Activated CD4-positive, alpha-beta T cell treated with anti-CD3 and anti-CD28 coated beads, Interleukin-2, amount 10 ng/mL, durations not matched to agents 24 days and 14 days (primary cell): Measurements from ENCODE around the gene HORMAD2. TPM values are rescaled to one million over a fixed set of nuclear protein-coding genes. Genes with fewer than 3 reads are reported as not detected.

Experiments used
- DNase-seq: peaks from one replicate; pipeline ENCODE4 v3.0.0; 2022
- H3K27ac Mint-ChIP-seq: one replicate; pipeline ENCODE4 v1.8.0; 2022; ENCODE audit warnings: mild to moderate bottlenecking, mixed read lengths
- H3K27me3 Mint-ChIP-seq: one replicate; pipeline ENCODE4 v1.8.0; 2022; ENCODE audit warnings: mixed read lengths
- H3K36me3 Mint-ChIP-seq: one replicate; pipeline ENCODE4 v1.8.0; 2022; ENCODE audit warnings: low read depth, mild to moderate bottlenecking, mixed read lengths
- H3K4me1 Mint-ChIP-seq: one replicate; pipeline ENCODE4 v1.8.0; 2021; ENCODE audit warnings: mixed read lengths
- H3K4me3 Mint-ChIP-seq: one replicate; pipeline ENCODE4 v1.8.0; 2022; ENCODE audit warnings: mild to moderate bottlenecking, moderate library complexity, mixed read lengths
- H3K9me3 Mint-ChIP-seq: one replicate; pipeline ENCODE4 v1.8.0; 2021; ENCODE audit warnings: mixed read lengths
- intact Hi-C: fragments of 100-400 bp; cut with micrococcal nuclease; formaldehyde crosslinking; loops from one replicate; pipeline ENCODE4 v1.15.1; 2023
- total RNA-seq: library from RNA; stranded (reverse); gene quantifications from 2 replicates; pipeline ENCODE4 v1.2.3, GENCODE V29; 2022

HORMAD2 gene
- total RNA-seq, 1 donor from 2014 or later: not detected

DNA sequence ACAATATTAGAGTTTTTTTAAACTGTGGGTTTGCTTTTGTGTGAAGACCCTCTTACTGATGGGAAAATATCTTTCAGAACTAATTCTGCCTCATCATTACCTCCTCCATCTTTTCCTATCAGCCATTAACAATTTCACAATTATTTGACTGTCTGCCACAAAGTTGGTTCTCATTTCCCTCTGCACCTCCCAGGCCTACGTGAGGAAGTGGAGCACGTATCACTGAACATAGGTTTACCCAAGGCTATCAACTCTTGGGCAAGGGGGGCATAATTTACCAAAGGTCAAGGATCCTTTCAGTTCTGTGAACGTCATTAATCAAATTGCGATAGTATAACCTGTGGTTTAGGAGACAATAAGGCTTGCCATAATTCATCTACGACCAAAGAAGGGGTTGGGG is 106.2 kb downstream of the HORMAD2 start:
- Mint-ChIP-seq H3K27ac (peak overlapping the region; percentile 86), H3K36me3 (no peaks in the 10 kb centered on the region), H3K9me3 (peaks cover 4% of the 10 kb centered on the region), H3K27me3 (no peaks in the 10 kb centered on the region), H3K4me3 (peak overlapping the region; percentile 50), H3K4me1 (peaks cover 83% of the 10 kb centered on the region)
- intact Hi-C loops: no loop called here
- no peak for DNase-seq

DNA sequence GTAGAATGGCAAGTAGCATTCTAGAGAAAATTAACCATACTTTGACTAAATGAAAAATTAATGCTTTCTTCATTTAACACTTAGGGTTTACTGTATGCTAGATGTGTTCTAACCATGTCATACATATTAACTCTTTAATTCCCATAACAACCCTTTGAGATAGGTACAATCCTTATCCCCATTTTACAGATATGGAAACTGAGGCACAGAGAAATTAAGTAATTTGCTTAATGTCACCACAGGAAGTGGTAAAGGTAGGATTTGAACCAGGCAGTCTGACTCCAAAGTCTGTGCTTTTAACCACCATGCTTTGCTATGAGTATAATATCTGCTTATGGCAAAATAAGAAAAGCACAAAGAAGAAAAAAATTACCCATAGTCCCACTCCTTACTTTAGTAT is 106.8 kb downstream of the HORMAD2 start:
- Mint-ChIP-seq H3K4me1 (peaks cover 83% of the 10 kb centered on the region), H3K27me3 (no peaks in the 10 kb centered on the region), H3K36me3 (peaks cover 1% of the 10 kb centered on the region), H3K27ac (peak overlapping the region; percentile 91), H3K9me3 (peaks cover 5% of the 10 kb centered on the region), H3K4me3 (no peak overlapping the region)
- intact Hi-C loops: no loop called here
- no peak for DNase-seq

DNA sequence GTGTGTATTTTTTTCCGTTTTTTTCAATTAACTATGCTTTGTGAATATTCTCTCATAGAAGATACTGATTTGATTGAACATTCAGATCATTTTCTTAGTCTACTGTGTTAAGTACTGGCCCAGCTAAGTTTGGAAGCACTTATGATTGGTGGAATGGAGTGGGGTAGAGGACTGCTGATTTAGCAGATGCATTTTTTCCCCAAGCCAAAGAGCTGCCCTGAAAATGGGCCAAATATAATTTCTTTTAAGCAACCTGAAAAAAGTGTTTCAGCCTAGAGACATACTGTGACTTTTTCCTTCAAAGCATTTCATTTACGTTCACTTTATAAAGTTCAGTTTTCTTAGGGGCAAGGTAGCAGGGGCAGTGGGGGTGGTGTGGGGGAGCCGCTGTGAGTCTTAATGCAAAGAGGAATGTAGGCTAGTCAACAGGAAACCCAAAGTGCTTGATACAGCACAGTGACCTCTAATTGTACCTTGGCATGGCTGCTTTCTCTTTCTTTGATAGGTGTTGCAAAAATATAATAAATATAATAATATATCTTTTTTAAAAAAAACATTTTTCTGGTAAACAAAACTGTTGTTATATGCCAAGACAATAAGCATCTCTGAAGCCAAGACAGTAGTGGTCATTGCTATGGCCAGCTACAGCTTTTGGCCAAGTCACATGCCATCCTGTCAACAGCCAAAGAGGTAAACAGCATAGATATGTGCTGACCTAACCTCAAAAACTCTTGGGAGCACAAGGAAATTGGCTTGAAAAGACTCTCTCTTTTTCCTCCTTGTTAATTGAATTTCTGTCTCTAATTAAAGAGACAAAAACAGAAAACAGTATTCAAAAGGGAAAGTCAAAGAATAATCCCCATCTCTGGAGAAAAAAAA is 107.5 kb downstream of the HORMAD2 start:
- Mint-ChIP-seq H3K9me3 (peaks cover 8% of the 10 kb centered on the region), H3K4me1 (peaks cover 85% of the 10 kb centered on the region), H3K27ac (peak overlapping the region; percentile 91), H3K4me3 (peak overlapping the region; percentile 65), H3K27me3 (no peaks in the 10 kb centered on the region), H3K36me3 (peaks cover 5% of the 10 kb centered on the region)
- intact Hi-C loops: no loop called here
- DNase-seq: no peak

DNA sequence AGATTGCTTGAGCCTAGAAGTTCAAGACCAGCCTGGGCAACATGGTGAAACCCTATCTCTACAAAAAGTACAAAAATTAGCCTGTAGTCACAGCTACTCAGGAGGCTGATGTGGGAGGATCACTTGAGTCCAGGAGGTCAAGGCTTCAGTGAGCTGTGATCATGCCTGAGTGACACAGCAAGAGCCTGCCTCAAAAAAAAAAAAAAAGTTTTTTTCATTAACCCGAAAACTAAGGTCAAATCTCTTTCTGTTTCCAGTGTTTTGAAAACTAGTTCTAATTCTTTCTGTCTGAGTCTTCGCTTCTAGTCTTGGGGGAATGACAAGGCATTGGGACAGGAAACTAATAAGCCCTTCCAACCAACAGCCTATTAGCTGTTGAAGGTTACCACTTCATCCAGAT is 108.6 kb downstream of the HORMAD2 start:
- H3K4me3 Mint-ChIP-seq: peak overlapping the region; percentile 29
- no peak for DNase-seq
- H3K27me3 Mint-ChIP-seq: no peaks in the 10 kb centered on the region
- intact Hi-C loops: no loop called here
- peaks cover 10% of the 10 kb centered on the region for H3K9me3 Mint-ChIP-seq
- H3K27ac Mint-ChIP-seq: peak overlapping the region; percentile 89
- H3K4me1 Mint-ChIP-seq: peaks cover 83% of the 10 kb centered on the region
- peaks cover 7% of the 10 kb centered on the region for H3K36me3 Mint-ChIP-seq

DNA sequence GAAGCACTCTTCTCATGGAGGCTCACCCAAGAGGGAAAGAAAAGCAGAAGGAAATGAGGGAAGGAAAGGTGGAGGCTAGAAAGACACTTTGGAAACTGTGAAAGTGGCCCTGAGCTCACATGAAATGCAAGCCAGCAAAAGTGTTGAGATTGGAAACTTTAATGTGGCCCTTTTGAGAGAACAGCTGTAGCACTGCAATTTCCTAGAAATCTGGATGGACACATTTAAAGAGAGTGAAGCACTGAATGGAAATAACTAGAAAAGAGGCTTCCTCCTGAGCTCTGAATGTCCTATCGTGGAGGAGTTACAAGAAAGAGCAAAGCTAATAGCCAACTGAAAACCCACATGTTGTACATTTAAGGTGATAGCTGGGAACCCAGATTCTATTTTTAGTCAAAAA is 110.3 kb downstream of the HORMAD2 start:
- intact Hi-C loops: loop anchor here (1.0 to 10.0 kb wide), 2 partner anchors 12 to 234 kb away; partner anchors contain the start of gene MTFP1
- H3K4me3 Mint-ChIP-seq: peak overlapping the region; percentile 65

DNA sequence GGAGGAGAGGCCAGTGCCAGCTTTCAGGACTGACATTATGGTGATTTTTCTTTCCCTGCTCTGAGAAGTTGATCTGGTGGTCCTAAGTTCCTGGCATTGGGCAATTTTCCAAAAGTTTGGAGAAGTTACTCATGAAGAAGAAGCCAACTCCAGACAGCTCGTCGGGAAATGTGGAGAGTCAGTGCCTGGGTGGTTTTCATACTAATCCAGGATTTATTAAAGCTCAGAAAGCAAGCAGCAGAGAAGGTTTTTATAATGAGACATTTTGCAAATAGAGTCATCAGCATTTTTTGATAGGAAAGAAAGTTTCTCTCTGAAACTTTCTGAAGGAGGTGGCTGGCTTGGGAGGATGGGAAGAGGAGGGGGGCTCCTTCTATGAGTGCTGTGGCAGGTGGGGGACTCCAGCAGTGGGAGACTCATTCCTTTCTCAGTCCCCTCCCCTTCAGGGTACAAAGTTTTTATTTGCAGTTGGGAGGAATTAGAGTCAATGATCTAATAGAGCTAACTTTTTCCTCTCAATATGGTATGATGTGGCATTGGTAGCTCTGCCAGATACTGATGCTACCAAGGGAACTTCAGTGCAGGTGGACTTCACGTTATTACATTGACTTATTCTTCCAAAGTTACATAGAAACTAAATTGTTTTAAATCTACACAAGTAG is 110.9 kb downstream of the HORMAD2 start:
- Mint-ChIP-seq H3K9me3 (peaks cover 23% of the 10 kb centered on the region), H3K36me3 (peaks cover 15% of the 10 kb centered on the region), H3K4me3 (peak overlapping the region; percentile 65), H3K4me1 (peaks cover 83% of the 10 kb centered on the region), H3K27me3 (no peaks in the 10 kb centered on the region), H3K27ac (peak overlapping the region; percentile 89)
- intact Hi-C loops: loop anchor here (10.0 kb wide), 1 partner anchor 234 kb away; the partner anchor contains the start of gene MTFP1
- no peak for DNase-seq

More for the DNA sequence above, 110.3 kb downstream of the HORMAD2 start:
- Mint-ChIP-seq H3K9me3 (peaks cover 19% of the 10 kb centered on the region), H3K36me3 (peaks cover 15% of the 10 kb centered on the region), H3K27me3 (no peaks in the 10 kb centered on the region), H3K4me1 (peaks cover 80% of the 10 kb centered on the region), H3K27ac (peak overlapping the region; percentile 89)
- DNase-seq: peak; percentile 68

DNA sequence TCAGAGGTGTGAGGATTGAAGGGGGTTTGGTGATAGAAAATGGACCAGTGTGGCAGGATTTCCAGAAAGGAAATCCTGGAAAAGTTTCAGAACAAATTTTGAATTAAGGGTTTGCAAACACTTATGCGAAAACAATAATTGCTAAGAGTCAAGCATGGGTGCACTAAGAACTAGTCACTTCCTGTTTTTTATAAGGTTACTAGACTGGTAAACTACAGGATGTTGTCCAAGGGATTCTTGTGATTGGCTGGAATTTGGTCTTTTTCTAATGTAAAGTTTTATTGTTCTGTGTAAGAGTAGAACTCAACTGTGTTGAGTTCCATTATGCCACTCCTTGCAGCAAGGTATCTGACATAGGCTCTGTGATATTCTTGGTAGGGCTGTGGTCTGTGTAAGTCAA is 112.2 kb downstream of the HORMAD2 start:
- no peak for DNase-seq
- Mint-ChIP-seq H3K9me3 (peaks cover 19% of the 10 kb centered on the region), H3K36me3 (peaks cover 15% of the 10 kb centered on the region), H3K4me3 (peak overlapping the region; percentile 46), H3K27me3 (no peaks in the 10 kb centered on the region), H3K27ac (peak overlapping the region; percentile 88), H3K4me1 (peaks cover 86% of the 10 kb centered on the region)
- intact Hi-C loops: loop anchor here (10.0 kb wide), 1 partner anchor 232 kb away; the partner anchor contains the start of gene MTFP1

DNA sequence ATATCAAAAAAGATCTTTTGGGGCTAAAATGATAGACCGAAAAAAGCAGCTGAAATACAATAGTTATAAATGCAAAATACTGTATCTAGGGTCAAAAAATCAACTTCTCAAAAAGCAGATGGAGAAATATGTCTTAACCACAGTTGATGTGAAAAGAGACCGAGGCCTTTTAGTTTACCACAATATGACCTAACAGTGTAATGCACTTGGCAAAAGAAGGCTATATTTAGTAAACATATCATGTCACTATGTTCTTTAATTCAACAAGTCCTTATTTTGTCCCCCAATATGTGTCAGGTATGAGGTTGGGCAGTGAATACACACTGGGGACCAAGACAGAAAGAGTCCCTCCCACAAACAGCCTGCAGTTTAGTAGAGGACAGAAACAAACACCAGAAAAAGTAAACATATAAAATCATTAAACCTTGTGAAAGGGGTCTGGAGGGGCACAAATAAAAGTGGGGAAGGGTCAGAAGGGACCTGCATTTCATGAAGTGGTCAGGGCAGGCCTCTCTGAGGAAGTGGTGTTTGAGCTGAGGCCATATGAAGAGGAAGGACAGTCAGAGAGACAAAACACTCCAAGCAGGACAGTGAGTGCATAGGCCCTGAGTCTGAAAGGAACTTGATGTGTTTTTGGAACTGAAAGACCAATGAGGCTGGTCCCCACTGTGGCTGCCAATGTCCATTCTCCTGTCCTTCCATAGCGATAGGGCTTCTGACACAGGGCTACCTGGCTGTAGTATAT is 112.9 kb downstream of the HORMAD2 start:
- Mint-ChIP-seq H3K4me3 (no peak overlapping the region), H3K27me3 (no peaks in the 10 kb centered on the region), H3K36me3 (peaks cover 15% of the 10 kb centered on the region), H3K4me1 (peaks cover 84% of the 10 kb centered on the region), H3K27ac (peak overlapping the region; percentile 88), H3K9me3 (peaks cover 19% of the 10 kb centered on the region)
- intact Hi-C loops: loop anchor here (10.0 kb wide), 1 partner anchor 232 kb away; the partner anchor contains the start of gene MTFP1
- DNase-seq: no peak

DNA sequence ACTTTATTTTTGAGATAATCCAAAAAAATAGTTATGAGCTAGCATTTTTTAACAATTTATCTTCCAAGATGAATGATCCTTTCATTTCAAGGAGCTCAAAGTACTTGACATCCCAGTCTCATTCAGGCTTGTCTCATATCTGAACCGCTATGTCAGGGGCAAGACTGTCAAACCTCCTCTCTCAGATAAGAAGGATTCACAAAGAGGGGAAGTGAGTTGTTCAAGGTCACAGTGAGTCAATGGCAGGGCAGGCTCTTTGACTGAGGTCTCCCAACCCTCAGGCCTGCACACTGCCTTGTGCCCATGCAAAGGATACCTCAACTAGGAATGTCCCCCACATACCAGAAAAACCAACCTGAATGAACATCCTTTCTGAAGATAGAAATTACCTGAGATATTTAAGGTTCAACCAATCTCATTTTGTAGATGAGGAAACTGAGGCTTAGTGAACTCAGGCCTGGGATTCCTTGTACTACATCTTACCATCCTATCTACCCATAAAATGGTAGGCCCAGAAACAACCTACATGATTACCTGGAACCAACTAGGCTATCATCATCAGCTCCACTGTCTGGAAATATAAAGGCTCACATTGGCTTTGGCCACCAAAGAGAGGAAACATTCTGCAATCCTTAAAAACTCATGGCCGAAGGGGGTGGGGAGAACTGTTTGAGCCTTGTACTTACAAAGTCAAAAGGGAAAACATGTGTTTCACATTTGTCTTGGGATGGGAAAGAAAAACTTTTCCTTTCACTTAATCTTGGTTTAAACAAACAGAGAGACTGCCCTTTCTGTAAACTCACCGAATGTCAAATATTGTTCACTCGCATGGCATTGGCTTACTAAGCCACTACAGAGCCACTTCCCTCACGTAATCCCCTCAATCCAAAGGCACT is 115.2 kb downstream of the HORMAD2 start:
- Mint-ChIP-seq H3K27ac (peak overlapping the region; percentile 96), H3K4me1 (peaks cover 78% of the 10 kb centered on the region), H3K9me3 (peaks cover 19% of the 10 kb centered on the region), H3K36me3 (peaks cover 15% of the 10 kb centered on the region), H3K27me3 (no peaks in the 10 kb centered on the region), H3K4me3 (peak overlapping the region; percentile 73)
- no peak for DNase-seq
- intact Hi-C loops: loop anchor here (1.0 to 10.0 kb wide), 8 partner anchors 11 to 229 kb away; partner anchors contain the start of genes LIF and MTFP1

DNA sequence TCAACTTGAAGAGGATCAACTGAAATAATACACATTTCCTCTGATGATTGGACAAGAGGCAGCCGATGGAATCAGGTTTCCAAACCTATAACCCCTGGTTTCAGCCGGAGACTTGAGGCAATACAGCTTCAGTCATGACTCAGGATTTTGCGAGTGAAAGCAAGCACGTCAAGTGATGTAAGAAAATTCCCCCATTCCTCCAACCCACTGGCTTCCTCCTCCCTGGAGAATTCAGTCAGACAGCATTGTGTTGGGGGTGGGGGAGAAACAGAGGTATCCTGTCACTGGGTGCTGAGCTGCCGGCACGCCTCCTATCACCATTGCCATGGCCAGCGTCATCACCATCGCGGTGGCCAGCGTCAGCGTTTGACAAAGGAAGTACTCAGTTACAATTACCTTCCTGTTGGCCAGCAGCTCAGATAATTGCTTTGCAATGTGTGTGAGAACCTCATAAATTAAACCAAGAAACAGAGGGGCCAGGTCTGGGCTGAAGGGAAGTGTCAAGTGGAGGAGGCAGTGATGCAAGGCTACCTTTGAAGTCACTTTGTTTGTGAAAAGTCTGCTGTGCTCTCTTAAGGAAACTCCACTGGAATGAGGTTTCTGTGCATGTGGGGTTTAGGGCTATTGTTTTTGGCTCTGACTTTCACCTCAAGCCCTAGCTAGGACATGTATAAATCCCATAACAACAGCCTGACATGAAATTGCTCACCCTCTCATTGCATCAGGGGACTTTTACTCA is 116.0 kb downstream of the HORMAD2 start:
- Mint-ChIP-seq H3K9me3 (peaks cover 19% of the 10 kb centered on the region), H3K4me1 (peaks cover 70% of the 10 kb centered on the region), H3K27me3 (no peaks in the 10 kb centered on the region), H3K27ac (peak overlapping the region; percentile 96), H3K4me3 (peak overlapping the region; percentile 73), H3K36me3 (peaks cover 15% of the 10 kb centered on the region)
- intact Hi-C loops: loop anchor here (1.0 to 10.0 kb wide), 8 partner anchors 12 to 228 kb away; partner anchors contain the start of genes LIF and MTFP1
- DNase-seq: peak; percentile 83

DNA sequence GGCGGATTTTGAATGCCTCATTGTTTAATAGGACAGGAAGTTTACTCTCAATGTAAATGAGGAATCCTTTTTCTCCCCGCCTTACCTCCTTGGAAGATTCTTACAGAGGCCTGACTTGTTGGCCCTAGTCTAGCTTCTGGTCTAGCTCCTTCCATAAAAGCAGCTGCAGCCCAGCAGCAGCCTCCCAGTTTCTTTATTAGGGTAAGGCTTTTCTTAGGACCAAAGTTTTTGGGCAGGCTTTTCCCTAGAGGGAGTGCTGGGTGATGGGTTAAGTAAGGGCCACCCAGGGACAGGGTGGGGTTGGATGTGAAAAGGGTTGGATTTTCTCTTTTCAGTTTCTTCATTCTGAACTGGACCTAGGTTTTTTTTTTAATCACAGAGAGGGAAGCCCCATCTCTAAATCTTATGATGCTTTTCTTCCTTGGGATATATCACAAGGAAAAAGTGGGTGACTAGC is 116.6 kb downstream of the HORMAD2 start:
- Mint-ChIP-seq H3K27ac (peak overlapping the region; percentile 96), H3K4me1 (peaks cover 64% of the 10 kb centered on the region), H3K27me3 (no peaks in the 10 kb centered on the region), H3K36me3 (peaks cover 15% of the 10 kb centered on the region), H3K4me3 (peak overlapping the region; percentile 73), H3K9me3 (peaks cover 23% of the 10 kb centered on the region)
- intact Hi-C loops: loop anchor here (1.0 to 10.0 kb wide), 8 partner anchors 13 to 228 kb away; partner anchors contain the start of genes LIF and MTFP1
- DNase-seq: no peak

DNA sequence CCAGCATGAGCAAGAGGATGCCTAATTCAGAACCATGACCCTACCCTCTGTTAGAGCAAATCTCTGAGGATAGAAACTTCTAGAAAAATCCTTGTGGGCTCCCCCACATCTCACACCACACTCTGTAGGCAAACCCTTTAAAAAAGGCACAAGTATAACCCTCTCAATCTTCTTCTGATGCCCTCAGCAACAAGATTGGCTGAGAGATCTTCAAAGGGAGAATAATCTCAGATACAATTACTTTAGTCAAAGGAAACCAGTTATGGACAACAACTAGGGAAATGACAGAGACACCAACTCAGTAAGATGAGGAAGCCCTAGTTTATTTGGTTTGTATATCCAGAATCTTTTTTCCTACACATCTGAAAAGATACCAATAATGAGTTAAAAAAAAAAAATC is 117.1 kb downstream of the HORMAD2 start:
- intact Hi-C loops: loop anchor here (2.0 to 10.0 kb wide), 5 partner anchors 15 to 227 kb away; partner anchors contain the start of genes LIF and MTFP1
- Mint-ChIP-seq H3K4me3 (peak overlapping the region; percentile 73), H3K36me3 (peaks cover 11% of the 10 kb centered on the region), H3K27ac (peak overlapping the region; percentile 96), H3K4me1 (peaks cover 59% of the 10 kb centered on the region), H3K9me3 (peaks cover 22% of the 10 kb centered on the region), H3K27me3 (no peaks in the 10 kb centered on the region)
- DNase-seq: no peak
